Right lung (tissue), 5 donors: Measurements from ENCODE around the gene LZTS2. TPM values are rescaled to one million over a fixed set of nuclear protein-coding genes. Genes with fewer than 3 reads are reported as not detected.

Experiments used
- DNase-seq, 2 donors: peaks; one replicate each; pipeline ENCODE4 v3.0.0-alpha.2; 2013
- polyA plus RNA-seq, 5 donors: library from polyadenylated mRNA; unstranded; fragments of 120-200 nt; gene quantifications; one replicate each; pipeline versions ENCODE4 v1.2.1 to v1.2.3, GENCODE V29; 2013; ENCODE audit warnings: inconsistent platforms in 1 of 5, low replicate concordance in 1 of 5; ENCODE audit not compliant: insufficient read length in 5 of 5, insufficient read depth in 1 of 5

The LZTS2 gene
- polyA plus RNA-seq, 5 donors = 37.4 to 73.9 (median 57.6) TPM

DNA sequence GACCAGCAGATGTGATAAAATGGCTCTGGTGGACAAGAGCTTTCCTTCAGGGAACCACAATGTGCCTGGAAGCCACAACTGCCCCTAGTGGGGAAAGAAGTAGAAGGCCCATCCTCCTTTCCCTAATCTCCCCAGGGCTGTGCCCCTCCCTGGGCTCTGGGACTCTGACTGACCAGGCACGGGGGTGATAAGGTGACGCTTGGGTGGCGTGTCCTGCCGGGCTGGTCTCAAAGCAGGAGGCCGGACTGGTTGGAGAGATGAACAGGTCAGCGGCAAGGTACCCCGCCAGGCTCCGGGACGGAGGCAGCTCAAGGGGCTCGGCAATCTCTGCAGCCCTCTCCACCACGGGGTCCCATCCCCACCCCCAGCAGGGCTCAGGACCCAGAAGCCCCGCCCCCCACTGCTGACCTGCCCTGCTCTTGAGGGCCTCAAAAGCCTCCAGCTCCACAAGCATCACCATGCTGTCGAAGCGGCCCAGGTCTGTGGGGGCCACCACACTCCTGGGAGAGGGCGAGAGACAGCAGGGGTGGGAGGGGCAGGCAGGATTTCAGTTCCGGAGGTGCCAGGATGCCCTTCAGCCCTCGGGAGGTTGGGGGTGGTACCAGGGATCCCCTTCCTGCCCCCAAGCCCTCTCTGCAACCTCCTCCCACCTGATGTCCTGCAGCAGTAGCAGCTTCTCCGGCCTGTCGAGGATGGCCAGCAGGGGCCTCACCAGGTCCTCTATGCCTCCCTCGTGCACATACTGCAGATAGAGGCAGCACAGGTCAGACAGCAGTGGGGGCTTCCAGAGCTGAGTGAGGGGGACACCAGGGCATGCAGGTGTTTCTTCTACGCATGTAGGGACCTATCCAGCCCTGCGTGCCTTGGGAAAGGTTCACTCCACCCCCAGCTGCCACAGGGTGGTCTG is 12.2 kb downstream of the LZTS2 start:
- no peak for DNase-seq

DNA sequence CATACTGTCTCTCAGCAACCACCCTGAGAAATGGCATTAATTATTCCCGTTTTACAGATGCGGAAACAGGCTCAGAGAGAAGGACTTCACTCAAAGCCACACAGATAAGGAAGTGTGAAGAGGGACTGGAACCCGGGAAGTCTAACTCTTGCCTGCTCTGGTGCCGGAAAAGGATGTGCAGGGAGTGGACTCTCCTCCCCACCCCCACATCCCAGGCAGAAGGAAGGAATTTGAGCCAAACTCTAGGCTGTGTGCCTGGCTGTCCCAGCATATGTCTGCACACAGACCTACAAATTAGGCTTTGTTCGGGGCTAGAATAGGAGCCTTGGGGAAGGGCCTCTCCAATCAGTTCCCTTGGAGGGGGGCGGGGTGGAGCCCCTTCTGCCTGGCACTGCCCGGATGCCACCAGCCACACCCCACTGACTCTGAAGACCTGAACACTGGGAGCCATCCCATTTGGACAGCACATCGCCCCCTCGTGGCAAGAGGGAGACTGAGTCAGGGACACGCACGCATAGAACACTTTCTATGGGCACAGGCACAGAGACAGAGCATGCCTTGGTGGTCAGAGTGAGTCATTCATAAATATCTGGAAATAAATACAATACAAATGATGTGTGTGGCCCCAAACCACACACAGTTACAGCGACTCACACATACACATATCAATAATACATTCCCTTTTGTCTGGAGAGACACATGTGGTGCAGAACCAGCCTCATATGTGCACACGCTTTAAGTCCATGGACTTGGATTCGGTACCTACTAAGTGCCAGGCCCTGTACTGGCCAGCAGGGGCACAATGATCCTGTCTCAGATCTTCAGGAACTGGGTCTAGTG is 13.1 kb downstream of the LZTS2 start:
- DNase-seq = peak; percentile 64 to 81

DNA sequence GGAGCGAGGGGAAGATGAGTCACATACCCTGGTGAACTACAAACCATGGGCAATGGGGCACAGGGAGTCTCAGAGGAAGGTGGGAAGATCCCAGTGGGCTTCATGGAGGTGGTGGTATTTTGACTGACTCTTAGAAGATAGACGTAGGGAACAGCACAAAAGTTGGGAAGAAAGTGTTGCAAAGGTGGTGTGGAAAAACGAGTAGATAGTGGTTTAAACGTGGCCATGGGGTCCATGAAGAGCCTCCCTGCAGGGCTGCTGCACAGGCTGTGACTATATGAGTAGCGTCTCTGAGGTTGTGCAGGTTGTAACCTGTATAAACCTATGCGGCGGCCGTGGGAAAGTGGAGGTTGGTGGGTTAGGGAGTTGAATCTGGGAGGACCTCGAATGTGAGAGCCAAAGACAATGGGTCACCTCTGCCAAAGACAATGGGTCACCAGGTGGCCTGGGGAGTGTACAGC is 13.8 kb downstream of the LZTS2 start:
- no peak for DNase-seq

DNA sequence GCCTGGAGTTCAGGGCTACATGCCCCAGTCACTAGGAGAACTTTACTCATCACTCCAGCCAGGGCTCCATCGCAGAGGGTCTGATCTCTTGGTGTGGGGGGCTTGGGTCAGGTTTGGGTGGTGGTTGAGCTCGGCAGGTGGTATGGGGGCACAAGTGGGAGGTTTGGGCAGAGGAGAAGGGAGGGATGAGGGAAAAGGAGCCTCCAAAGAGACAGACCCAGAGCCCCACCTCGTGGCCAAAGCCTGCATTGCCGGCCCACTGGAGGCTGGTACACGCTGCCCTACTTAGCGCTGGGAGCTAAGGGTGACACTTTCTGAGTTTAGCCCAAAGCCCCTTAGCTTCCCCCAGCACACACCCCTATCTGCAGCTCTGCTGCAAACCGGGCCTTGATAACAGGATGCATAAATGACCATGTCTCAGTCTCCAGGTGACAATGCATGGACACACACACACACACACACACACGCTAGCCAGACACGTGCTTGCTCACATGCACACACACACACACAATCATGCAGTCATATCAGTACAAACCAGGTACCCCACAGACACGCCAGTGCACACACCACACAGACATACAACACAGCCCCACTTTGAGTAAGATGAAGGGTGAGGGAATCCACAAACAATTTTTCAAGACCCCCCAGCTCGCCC is 14.7 kb downstream of the LZTS2 start:
- DNase-seq = peak in 1 of 2 donors; percentile 67

DNA sequence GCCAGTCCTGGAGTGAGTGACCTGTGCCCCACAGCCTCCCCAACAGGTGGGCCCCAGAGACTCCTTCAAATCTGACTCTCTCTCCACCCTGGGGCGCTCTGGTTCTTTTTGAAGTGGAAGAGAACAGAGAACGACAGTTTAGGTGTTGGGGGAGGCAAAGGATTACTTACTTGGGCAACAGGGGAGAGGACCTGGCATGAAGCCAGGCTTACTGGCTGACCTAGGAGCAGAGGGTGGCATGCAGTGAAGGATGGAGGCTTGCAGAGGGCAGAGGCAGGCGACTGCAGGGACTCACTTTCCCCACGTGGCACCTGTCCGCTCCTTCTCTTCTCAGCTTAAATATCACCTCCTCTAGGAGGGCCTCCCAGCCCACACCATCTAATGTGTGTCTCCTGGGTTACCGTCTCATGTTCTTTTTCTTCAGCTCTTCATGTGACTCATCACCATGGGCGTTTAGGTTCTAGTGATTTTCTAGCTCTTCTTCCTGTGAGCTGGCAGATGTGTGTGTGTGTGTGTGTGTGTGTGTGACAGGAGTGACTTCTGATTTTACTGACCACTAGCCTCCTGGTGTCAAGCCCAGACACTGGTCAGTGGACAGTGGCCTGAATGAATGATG is 15.5 kb downstream of the LZTS2 start:
- no peak for DNase-seq

DNA sequence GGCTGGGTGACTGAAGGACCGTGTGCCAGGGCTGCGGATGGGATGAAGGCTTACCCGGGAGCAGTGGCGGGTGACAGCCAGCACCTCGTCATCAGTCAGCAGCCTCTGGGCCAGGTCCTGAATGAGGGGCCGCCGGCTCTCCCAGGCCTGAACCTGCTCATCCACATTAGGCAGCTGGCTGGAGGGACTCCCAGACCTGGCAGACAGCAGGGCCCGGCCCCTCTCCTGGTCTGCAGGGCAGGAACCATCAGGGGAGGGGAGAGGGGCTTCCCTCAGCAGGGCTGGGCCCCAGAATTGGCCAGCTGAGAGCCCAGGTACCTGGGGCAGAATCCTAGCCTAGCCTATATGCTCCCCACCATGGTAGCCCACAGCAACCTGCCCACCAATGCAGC is 16.0 kb downstream of the LZTS2 start:
- no peak for DNase-seq

DNA sequence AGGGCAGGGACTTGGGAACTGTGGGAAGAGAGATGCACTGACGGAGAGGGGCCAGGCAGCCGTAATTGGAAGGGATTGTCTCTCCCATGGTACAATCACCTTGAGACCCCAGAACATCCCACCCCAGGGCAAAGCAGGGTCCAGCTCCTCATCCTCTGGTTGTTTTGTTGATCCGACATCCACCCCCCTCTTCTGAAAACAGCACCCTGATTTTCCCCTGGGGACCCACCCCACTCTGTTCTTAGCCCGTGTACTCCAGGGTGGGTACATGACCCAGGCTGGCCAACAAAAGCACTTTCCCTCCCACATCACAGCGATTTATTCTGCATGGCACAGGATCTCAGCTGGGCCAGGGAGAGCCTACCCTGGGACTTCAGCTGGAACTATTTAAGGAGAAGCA is 17.2 kb downstream of the LZTS2 start:
- no peak for DNase-seq

DNA sequence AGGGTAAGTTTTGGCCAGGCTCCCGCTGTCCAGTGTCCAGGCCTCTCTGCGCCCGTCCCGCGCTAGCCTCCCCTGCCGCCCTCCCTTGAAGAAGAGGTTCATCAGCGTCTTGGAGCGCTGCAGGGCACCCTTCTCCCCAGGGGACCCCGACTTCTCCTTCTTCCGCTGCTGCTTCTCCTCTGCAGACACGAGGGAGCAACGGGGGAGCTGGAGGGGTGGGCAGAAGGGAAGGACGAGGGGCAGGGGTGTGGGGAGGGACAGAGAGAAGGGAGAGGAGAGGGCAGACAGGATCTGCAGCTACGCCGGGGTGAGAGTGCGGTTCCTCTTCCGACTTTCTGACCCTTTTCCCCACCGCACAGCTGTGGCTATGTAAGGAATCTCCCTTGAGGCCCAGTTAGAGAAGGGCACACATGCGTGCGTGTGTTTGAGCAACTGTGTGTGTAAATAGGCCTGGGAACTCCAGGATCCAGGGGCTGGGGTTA is 18.6 kb downstream of the LZTS2 start:
- DNase-seq = no peak

DNA sequence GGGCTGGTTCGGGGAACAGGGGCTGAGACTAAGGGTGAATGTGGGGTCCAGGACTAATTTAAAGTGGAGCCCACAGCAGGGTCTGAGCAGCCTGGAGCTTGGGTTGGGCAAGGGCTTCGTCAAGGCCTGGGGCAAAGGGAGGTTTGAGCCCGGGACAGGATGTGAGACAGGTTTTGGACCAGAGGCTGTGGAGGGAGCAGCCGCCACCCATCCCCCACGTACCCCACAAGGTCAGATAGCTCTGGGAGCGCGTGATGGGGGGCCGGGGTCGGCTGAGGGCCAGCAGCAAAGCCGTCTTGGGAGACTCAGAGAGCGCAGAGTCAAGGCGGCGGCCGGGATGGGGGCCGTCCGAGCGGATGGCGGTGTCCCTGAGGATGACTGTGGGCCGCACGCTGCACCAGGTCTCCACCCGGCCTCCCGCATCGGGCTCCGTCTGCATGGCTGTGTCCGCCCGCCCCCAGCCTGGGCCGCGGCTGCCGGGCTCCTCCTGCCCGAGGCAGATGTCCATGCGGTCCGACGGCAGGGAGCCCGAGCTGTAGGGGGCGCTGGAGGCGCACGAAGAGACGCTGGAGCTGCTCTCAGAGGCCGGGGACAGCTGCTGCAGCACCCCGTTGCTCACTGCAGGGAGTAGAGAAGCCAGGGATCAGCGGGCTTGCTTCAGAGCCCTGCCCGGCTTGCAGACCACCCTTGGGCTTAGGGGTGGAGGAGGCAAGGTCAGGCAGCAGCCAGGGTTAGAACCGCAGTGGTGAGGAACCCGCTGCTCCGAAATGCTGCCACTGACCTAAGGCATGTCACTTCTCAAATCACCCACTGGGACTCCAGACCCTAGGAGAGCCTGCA is 19.2 kb downstream of the LZTS2 start:
- no peak for DNase-seq

DNA sequence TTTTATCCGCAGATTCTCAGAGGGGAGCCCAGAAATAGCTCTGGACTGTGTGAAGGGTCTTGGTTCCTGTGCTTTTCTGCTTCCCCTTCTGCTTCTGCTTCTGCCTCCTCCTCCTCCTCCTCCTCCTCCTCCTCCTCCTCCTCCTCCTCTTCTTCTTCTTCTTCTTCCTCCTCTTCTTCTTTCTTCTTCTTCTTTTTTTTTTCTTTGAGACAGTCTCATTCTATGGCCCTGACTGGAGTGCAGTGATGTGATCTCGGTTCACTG is 19.8 kb downstream of the LZTS2 start:
- no peak for DNase-seq

DNA sequence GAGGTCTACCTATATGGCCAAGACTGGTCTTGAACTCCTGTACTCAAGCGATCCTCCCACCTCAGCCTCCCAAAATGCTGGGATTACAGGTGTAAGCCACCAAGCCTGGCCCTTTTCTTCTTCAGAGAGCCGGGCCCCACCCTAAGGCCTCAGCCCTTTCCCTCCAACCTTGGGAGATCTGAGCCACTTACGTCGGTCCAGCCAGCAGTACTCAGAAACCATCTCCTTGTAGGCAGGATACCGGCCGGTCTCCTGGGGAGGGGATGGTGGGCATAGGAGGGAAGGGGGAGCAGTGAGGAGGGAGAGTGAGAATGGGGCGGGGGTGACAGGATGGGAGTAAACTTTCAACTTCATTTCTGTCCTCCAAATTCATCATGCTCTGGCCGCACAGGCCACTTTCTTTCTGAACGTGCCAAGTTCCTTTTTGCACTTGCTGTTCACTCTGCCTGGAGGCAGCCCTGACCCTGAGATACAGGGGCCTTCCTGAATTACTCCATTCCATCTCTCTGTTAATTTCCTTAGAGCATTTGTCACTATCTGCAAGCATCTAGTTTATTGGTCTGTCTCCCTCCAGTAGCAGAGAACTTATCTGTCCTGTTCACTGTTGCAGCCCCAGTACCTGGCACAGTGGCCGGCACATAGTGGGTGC is 20.9 kb downstream of the LZTS2 start:
- DNase-seq = no peak

DNA sequence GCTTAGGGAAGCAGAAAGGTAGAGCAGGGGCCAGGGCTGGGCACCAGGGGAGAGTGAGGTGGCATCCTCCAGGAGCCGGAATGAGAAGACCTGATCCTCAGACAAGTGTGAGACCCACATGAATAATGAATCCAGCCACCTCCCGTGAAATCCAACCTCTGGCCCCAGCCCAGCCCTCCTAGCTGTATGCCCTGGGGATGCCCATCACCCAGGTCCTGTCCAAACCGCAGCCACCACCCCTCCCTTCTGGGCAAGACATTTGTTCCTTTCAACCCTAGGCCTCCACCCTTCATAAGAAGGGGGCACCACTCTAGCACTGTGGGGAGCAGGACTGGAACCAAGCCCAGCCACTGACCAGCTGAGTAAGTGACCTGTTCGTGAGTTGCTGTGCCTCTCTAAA is 21.6 kb downstream of the LZTS2 start:
- no peak for DNase-seq

DNA sequence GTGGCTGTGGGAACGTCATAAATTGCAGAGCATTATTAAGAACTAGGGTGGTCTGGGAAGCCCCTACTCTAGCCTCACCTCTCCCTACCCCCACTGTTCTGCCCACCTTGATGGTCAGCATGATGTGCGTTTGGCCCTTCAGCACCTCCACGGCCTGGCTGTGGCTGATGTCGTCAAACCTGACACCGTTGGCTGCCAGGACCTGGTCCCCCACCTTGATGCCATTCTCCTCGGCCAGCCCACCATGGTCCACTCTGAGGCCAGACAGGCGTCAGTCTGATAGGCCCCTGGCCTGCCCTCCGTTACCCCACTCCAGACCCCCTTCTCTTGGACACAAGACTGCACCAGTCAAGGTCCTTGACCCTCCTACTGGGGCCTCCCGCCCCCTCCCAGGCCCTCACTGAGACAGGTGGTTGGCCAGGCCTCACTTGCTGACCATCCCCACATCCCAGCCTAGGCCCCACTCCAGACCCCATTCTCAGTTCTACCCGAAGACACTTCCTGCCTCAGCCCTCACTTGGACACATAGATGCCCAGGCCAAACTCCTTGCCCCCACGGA is 22.2 kb downstream of the LZTS2 start:
- DNase-seq = no peak

DNA sequence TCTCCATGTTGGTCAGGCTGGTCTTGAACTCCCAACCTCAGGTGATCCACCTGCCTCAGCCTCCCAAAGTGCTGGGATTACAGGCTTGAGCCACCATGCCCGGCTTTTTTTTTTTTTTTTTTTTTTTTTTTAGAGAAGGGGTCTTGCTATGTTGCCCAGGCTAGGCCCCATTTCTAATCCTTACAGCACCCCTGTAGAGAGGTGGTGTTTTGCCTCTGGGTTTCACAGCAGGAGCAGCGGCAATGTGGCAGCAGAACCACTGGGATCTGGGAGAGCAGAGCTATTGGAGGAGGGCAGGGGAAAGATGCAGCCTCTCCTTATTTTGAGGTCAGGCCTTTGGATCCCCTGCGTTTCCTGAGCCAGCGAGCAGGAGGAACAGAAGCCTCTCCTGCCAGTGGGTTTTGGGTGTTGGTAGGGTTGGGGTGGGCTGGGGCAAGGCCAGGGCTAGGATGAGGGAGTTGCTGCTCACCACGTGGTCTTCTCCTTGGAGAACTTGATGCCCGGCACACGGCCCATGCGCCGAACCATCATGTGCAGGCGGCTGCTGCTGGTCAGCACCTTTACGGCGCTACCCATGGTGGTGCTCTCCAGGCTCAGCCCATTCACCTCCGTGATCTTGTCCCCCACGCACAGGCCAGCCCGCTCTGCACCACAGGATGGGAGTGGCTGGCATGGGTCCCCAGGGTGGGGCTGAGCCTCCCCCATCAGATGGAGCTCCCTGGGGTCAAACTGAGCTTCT is 23.5 kb downstream of the LZTS2 start:
- DNase-seq = no peak

DNA sequence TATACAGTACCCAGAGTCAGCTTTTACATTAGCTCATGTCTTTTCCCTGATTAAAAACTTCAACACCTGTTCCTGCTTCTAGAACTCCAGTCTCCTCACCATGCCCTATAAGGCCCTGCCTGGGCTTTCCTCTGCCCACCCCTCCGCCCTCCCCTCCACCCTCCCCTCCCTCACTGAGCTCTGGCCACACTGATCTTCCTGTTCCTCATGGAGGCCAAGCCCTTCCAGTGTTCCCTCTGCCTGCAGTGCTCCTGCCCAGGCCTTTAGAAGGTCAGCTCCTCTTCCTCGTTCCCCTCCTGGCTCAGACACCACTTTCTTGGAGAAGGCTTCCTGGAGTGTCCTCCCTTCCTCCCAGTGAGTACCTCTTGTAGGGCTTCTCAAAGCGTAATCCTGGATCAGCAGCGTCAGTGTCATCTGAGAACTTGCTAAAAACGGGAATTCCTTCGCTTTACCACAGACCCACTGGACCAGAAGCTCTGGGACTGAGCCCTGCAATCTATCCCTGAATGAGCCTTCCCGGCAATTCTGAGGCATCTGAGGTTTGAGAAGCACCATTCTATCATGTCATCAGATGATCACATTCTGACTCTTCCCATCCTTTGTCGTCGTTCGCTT is 27.6 kb downstream of the LZTS2 start:
- no peak for DNase-seq

DNA sequence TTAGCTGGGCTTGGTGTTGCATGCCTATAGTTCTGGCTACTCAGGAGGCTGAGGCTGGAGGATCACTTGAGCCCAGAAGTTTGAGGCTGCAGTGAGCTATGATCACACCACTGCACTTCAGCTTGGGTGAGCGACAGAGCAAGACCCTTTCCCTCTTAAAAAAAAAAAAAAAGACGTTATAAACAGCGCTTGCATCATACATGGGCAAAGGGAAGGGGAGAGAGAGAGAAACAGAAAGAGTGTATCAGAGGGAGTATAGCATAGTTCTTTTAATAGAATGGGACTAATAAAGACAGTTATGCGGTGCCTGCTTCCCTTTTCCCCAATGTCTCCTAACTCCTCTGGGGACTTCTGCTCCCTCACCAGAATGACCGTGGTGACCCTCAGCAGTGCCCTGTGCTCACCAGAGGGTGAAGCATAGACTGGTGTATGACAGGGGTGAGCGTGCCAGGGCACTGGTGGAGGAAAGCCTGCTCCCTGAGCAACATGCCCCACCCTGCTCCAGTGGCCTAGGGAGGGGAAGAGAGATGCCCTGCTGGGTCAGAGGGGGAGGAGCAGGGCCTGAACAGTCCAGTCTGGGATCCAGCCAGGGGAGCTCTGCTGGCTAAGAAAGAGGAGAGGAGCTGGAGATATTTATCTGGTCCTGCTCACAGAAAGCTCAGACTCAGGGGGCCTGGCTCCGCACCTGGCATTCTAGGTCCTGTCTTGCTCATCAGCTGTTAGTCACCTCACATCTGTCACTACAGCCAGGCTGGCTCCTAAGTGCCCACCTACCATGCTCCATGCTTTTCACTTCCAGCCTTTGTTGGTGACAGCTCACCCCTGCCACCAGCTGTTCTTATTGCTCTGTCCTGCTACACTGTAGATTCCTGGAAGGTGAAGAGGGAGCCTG is 29.1 kb downstream of the LZTS2 start:
- DNase-seq = no peak

DNA sequence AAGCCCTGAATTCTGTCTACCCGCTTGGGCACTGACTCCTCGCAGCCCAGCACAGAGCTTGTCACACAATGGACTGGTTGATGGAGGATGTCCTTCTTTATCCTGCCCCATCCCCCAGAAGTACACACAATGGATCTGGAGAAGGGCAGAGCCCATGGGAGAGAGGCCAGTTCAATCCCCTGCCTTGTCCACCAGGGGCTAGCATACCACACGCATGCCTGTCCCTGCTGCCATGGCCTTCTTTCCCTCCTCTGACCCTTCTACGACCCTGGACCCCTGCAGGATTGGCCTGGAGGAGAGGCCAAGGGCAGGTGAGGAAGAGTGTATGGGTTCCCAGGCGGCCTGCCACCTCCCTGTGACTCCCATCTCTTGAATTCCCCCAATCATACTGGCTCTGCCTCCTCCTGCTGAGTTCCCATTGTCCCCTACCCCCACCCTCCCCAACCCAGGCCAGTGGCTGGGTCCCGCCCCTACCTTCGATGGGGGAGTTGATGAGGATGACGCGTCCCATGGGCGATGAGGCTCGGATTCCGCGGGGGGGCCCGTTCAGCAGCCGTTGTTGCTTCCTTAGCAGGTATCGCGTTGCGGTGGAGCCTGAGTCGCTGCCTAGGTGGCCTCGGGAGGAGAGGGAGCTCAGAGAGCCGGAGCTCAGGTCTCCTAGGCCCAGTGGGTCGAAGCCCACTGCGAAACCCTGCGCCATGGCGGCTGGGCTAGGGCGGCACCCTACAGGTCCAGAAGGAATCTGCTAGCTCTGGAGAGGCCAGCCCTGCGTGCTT is 30.1 kb downstream of the LZTS2 start:
- no peak for DNase-seq
